Mesenchymal stem cell (in vitro differentiated cells and primary cell): ENCODE data around the gene POLDIP2. TPM values are rescaled to one million over a fixed set of nuclear protein-coding genes. Genes with fewer than 3 reads are reported as not detected.
A peak's percentile ranks its signal among the peaks of the same experiment; 100 is the strongest.

Source experiments
- DNase-seq: peaks from one replicate; pipeline ENCODE4 v3.0.0-alpha.2; 2013
- H2AFZ ChIP-seq: one replicate; pipeline ENCODE4 v1.6.1; 2013; ENCODE audit warnings: low read depth, mild to moderate bottlenecking, control low read depth, inconsistent platforms, low read length, moderate library complexity
- H2AK5ac ChIP-seq: 2 replicates; pipeline ENCODE4 v1.6.1; 2013; ENCODE audit warnings: low read length, moderate library complexity, mild to moderate bottlenecking, inconsistent platforms; ENCODE audit not compliant: severe bottlenecking
- H2BK120ac ChIP-seq: one replicate; pipeline ENCODE4 v1.6.1; 2013; ENCODE audit warnings: low read depth, mild to moderate bottlenecking, inconsistent platforms, low read length, moderate library complexity
- H2BK12ac ChIP-seq, 2 experiments: one replicate each; pipeline ENCODE4 v1.6.1; 2013; ENCODE audit warnings: inconsistent platforms in 2 of 2, low read length in 2 of 2, mild to moderate bottlenecking in 2 of 2, moderate library complexity in 2 of 2, control low read depth in 1 of 2
- H2BK15ac ChIP-seq: one replicate; pipeline ENCODE4 v1.6.1; 2013; ENCODE audit warnings: mild to moderate bottlenecking, low read depth, inconsistent platforms; ENCODE audit not compliant: poor library complexity, severe bottlenecking
- H2BK5ac ChIP-seq: 2 replicates; pipeline ENCODE4 v1.6.1; 2013; ENCODE audit warnings: low read depth, mild to moderate bottlenecking, low read length, control low read depth, inconsistent platforms; ENCODE audit not compliant: poor library complexity, severe bottlenecking
- H3K14ac ChIP-seq, 2 experiments: one replicate each; pipeline ENCODE4 v1.6.1; 2013; ENCODE audit warnings: inconsistent platforms in 2 of 2, low read length in 2 of 2, control low read depth in 1 of 2, mild to moderate bottlenecking in 1 of 2, moderate library complexity in 1 of 2
- H3K18ac ChIP-seq, 2 experiments: one replicate each; pipeline ENCODE4 v1.6.1; 2013; ENCODE audit warnings: inconsistent platforms in 2 of 2, low read length in 2 of 2, control low read depth in 1 of 2, low read depth in 1 of 2, mild to moderate bottlenecking in 1 of 2
- H3K23ac ChIP-seq, 2 experiments: one replicate each; pipeline ENCODE4 v1.6.1; 2013; ENCODE audit warnings: inconsistent platforms in 2 of 2, low read length in 2 of 2, mild to moderate bottlenecking in 2 of 2, moderate library complexity in 2 of 2, control low read depth in 1 of 2
- H3K27ac ChIP-seq: 2 replicates; pipeline ENCODE4 v1.5.1; 2013; ENCODE audit warnings: mild to moderate bottlenecking, moderate library complexity, low read length, control low read depth, inconsistent platforms; ENCODE audit not compliant: poor library complexity, severe bottlenecking
- H3K27me3 ChIP-seq, 2 experiments: 2 replicates each; pipeline versions ENCODE4 v1.6.1 to v1.7.0; 2013; ENCODE audit warnings: low read length in 2 of 2, mild to moderate bottlenecking in 2 of 2, moderate library complexity in 2 of 2, control low read depth in 1 of 2, inconsistent platforms in 1 of 2; ENCODE audit not compliant: control insufficient read depth in 1 of 2, insufficient read depth in 1 of 2
- H3K36me3 ChIP-seq, 2 experiments: 2 replicates each; pipeline versions ENCODE4 v1.6.1 to v1.7.0; 2013; ENCODE audit warnings: low read length in 2 of 2, control low read depth in 1 of 2, inconsistent platforms in 1 of 2, low read depth in 1 of 2, mild to moderate bottlenecking in 1 of 2; ENCODE audit not compliant: insufficient read depth in 2 of 2, control insufficient read depth in 1 of 2
- H3K4ac ChIP-seq, 2 experiments: one replicate each; pipeline ENCODE4 v1.6.1; 2013; ENCODE audit warnings: inconsistent platforms in 2 of 2, low read length in 2 of 2, mild to moderate bottlenecking in 2 of 2, moderate library complexity in 2 of 2, control low read depth in 1 of 2, low read depth in 1 of 2
- H3K4me1 ChIP-seq: 2 replicates; pipeline ENCODE4 v1.6.1; 2013; ENCODE audit warnings: low read depth, low read length, control low read depth; ENCODE audit not compliant: control insufficient read depth, insufficient read depth
- H3K4me2 ChIP-seq: 2 replicates; pipeline ENCODE4 v1.6.1; 2013; ENCODE audit warnings: low read length, mild to moderate bottlenecking, inconsistent platforms; ENCODE audit not compliant: poor library complexity, severe bottlenecking
- H3K4me3 ChIP-seq, 2 experiments: 2 replicates each; pipeline versions ENCODE4 v1.5.1 to v1.7.0; 2013; ENCODE audit warnings: low read length in 2 of 2, mild to moderate bottlenecking in 2 of 2, control low read depth in 1 of 2, low read depth in 1 of 2; ENCODE audit not compliant: insufficient read depth in 1 of 2
- H3K79me1 ChIP-seq: replicated peaks from 2 replicates; pipeline ENCODE4 v1.6.1; 2013; ENCODE audit warnings: mild to moderate bottlenecking, control low read depth, low read length, inconsistent platforms; ENCODE audit not compliant: poor library complexity, severe bottlenecking
- H3K9ac ChIP-seq: 2 replicates; pipeline ENCODE4 v1.7.0; 2013; ENCODE audit warnings: mild to moderate bottlenecking, low read length, moderate library complexity
- H3K9me3 ChIP-seq: 2 replicates; pipeline ENCODE4 v1.7.0; 2013; ENCODE audit warnings: mild to moderate bottlenecking, low read length; ENCODE audit not compliant: control insufficient read depth
- H4K8ac ChIP-seq: one replicate; pipeline ENCODE4 v1.6.1; 2013; ENCODE audit warnings: inconsistent platforms, mild to moderate bottlenecking, low read length, moderate library complexity
- H4K91ac ChIP-seq: one replicate; pipeline ENCODE4 v1.6.1; 2013; ENCODE audit warnings: mild to moderate bottlenecking, low read length, inconsistent platforms
- WGBS: methylation state at CpG from one replicate; pipeline ENCODE4 v1.1.7; 2013; ENCODE audit warnings: mixed read lengths; 5-methylcytosine and 5-hydroxymethylcytosine counted together
- polyA plus RNA-seq, 2 experiments: library from polyadenylated mRNA; stranded (reverse); fragments of 200-250 nt; gene quantifications; one replicate each; pipeline ENCODE4 v1.2.3, GENCODE V29; 2013

POLDIP2 gene
- 67.8 TPM for polyA plus RNA-seq (2013, experiment 1 of 2)
- 67.2 TPM for polyA plus RNA-seq (2013, experiment 2 of 2)

GRCh38 chr17:28357061-28357900, at the start of gene POLDIP2:
Gene POLDIP2 (minus strand): TSS chr17:28357527. CDS start chr17:28357448, 79 bp downstream.
- peak within 1 kb of the TSS; percentile 99 for H3K9ac ChIP-seq
- peak within 1 kb of the TSS; percentile 80 for H2BK15ac ChIP-seq
- peaks cover 68% of the 10 kb centered on the region for H3K79me1 ChIP-seq
- peak within 1 kb of the TSS; percentile 100 for H4K8ac ChIP-seq
- peak within 1 kb of the TSS in 1 of 2 experiments; percentile 73 for H3K23ac ChIP-seq
- H3K4ac ChIP-seq = peak within 1 kb of the TSS; percentile 83 to 97
- H2BK12ac ChIP-seq = no peak within 1 kb of the TSS
- peak within 1 kb of the TSS; percentile 80 for H2AK5ac ChIP-seq
- under 1% methylated on average over 68 of the region's 80 CpGs for WGBS
- H2AFZ ChIP-seq = peak within 1 kb of the TSS; percentile 94
- DNase-seq = peak; percentile 96
- H3K4me1 ChIP-seq = peaks cover 10% of the 10 kb centered on the region
- peak within 1 kb of the TSS; percentile 89 to 95 for H3K4me3 ChIP-seq
- H3K36me3 ChIP-seq = peaks cover 45 to 62% of the 10 kb centered on the region in 2 experiments
- no peaks in the 10 kb centered on the region for H3K9me3 ChIP-seq
- peak within 1 kb of the TSS; percentile 27 for H2BK120ac ChIP-seq
- H3K14ac ChIP-seq = peak within 1 kb of the TSS in 1 of 2 experiments; percentile 93
- H3K18ac ChIP-seq = peak within 1 kb of the TSS; percentile 94 to 96
- no peaks in the 10 kb centered on the region for H3K27me3 ChIP-seq
- peak within 1 kb of the TSS; percentile 97 for H3K4me2 ChIP-seq
- H3K27ac ChIP-seq = peak within 1 kb of the TSS; percentile 56
- H2BK5ac ChIP-seq = peak within 1 kb of the TSS; percentile 48
- peak within 1 kb of the TSS; percentile 85 for H4K91ac ChIP-seq

DNA sequence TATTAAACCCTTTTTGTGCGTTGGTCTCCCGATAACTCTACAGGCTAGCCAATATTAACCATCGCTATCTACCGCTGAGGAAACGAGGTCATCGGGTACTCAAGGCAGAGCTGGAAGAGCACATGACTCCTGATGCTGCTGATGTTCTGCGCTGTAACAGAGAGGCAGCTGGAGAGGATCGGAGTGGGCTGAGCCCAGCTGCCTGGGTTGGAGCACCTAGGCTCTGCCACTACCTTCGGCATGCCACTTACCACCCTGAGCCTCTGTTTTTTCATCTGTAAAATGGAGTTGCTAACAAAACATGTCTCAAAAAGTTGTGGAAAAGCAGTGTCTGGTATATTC, 49.1 kb upstream of the POLDIP2 start:
- Histone ChIP-seq H2BK12ac (no peak overlapping the region), H3K27ac (no peak overlapping the region), H4K8ac (no peak overlapping the region), H2AFZ (no peak overlapping the region), H3K4me3 (peak overlapping the region in 1 of 2 experiments; percentile 84), H3K9ac (peak overlapping the region; percentile 88), H2BK5ac (no peak overlapping the region), H3K18ac (peak overlapping the region in 1 of 2 experiments; percentile 71), H4K91ac (no peak overlapping the region), H3K79me1 (no peaks in the 10 kb centered on the region), H2BK120ac (no peak overlapping the region), H3K27me3 (peaks cover 11 to 16% of the 10 kb centered on the region in 2 experiments), H3K4ac (no peak overlapping the region), H3K9me3 (no peaks in the 10 kb centered on the region), H3K36me3 (peaks cover 6 to 21% of the 10 kb centered on the region in 2 experiments), H2AK5ac (no peak overlapping the region), H3K4me1 (peaks cover 18% of the 10 kb centered on the region), H3K14ac (no peak overlapping the region), H2BK15ac (no peak overlapping the region), H3K23ac (no peak overlapping the region), H3K4me2 (peak overlapping the region; percentile 86)
- DNase-seq = peak; percentile 16
- WGBS = 48% methylated on average over 8 of the region's 9 CpGs

DNA sequence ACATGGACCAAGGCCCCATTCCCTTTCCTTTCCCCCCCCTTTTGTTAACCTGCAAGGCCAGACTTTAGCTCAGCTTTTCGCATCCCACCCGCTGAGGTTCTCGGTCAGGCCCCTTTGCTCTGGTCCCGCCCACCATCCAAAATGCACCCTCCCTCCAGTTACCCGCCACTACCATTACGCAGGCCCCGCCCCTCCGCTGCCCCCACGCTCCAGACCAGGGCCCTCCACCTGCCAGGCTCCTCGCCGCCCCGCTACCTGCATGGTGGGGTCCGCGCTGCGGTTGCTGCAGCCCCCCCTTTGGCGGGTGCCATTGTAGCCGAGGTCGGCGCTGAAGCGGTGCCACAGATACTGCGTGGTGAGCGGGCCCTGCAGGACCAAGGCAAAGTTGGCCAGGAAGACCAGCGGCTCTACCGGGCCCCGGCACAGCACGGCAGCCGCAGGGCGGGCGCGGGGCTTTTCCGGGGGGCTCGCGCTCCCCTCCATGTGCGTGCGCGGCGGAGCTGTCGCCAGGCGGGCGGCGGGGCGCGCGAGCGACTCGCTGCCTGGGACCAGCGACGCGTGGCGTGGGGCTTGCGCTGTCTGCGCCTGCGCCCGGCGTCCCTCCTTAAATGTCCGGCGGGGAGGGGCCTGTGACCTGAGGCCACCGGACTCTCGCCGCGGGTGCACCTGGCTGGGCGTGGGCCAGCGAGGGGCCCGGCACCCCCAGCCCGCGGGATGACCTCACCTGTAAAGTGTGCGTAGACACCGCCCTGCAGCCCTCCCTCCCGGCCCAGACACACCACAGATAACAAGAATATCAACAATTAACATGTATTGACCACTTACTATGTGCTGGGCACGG, 48.5 kb upstream of the POLDIP2 start, which contains the start of gene SLC46A1:
TSS of gene SLC46A1 (minus strand) at position 581 of the 841 bp plus-strand sequence. CDS start at position 483, 98 bp downstream.
- 1% methylated on average over 63 of the region's 70 CpGs for WGBS
- Histone ChIP-seq H4K8ac (peak within 1 kb of the TSS; percentile 10), H3K9me3 (no peaks in the 10 kb centered on the region), H2BK15ac (no peak within 1 kb of the TSS), H3K23ac (peak within 1 kb of the TSS in 1 of 2 experiments; percentile 23), H3K27ac (no peak within 1 kb of the TSS), H3K4me3 (peak within 1 kb of the TSS; percentile 64 to 84), H2BK5ac (no peak within 1 kb of the TSS), H2AFZ (peak within 1 kb of the TSS; percentile 47), H3K27me3 (peaks cover 8 to 11% of the 10 kb centered on the region in 2 experiments), H3K4ac (peak within 1 kb of the TSS in 1 of 2 experiments; percentile 20), H2BK120ac (no peak within 1 kb of the TSS), H3K4me1 (peaks cover 18% of the 10 kb centered on the region), H3K4me2 (peak within 1 kb of the TSS; percentile 86), H3K79me1 (no peaks in the 10 kb centered on the region), H3K18ac (peak within 1 kb of the TSS in 1 of 2 experiments; percentile 71), H3K9ac (peak within 1 kb of the TSS; percentile 88), H4K91ac (peak within 1 kb of the TSS; percentile 44), H2BK12ac (no peak within 1 kb of the TSS), H3K14ac (no peak within 1 kb of the TSS), H2AK5ac (no peak within 1 kb of the TSS), H3K36me3 (peaks cover 6 to 26% of the 10 kb centered on the region in 2 experiments)
- peak; percentile 22 for DNase-seq
